HepG2 (cell line): ENCODE data around the gene GP1BA. TPM values are rescaled to one million over a fixed set of nuclear protein-coding genes. Genes with fewer than 3 reads are reported as not detected.

Experiments used
- ATAC-seq: fragments of 200-7000 bp; cut with Tn5 transposase; 3 replicates; pipeline ENCODE4 v1.9.1; 2020; ENCODE audit warnings: mild to moderate bottlenecking, moderate library complexity
- BruUV-seq: library from RNA; stranded (reverse); fragments of 400-500 nt; replicated peaks from 2 replicates; lab custom pipeline; 2021; lab: Mats Ljungman, UMichigan
- CTCF ChIA-PET: fragments of 300-600 bp; formaldehyde crosslinking; extraction: SDS; loops from one replicate; lab custom pipeline; 2021; ENCODE audit warnings: low total read pairs, inconsistent platforms, low intra/inter-chr PET ratio; lab: Yijun Ruan, JAX
- POLR2A ChIA-PET: fragments of 350-600 bp; sonication (Branson Sonifier 250); formaldehyde crosslinking; loops from one replicate; lab custom pipeline; 2020; ENCODE audit warnings: antibody characterized with exemption, inconsistent platforms; lab: Yijun Ruan, JAX
- DNase-seq: peaks from one replicate; pipeline ENCODE4 v3.0.0-alpha.2; 2015; ENCODE audit warnings: low spot score
- FAIRE-seq: peaks from 3 replicates; lab custom pipeline; 2011; peaks lifted over from hg19 to GRCh38; lab: Jason Lieb, UNC
- H2AFZ ChIP-seq: one replicate; pipeline ENCODE4 v1.6.1; 2011; ENCODE audit warnings: low read length, inconsistent platforms
- H3K27ac ChIP-seq: fragments of 300-600 bp; 3 replicates; pipeline ENCODE4 v1.8.0; 2011; ENCODE audit warnings: mixed run types, mild to moderate bottlenecking, mixed read lengths, low read length, inconsistent platforms; ENCODE audit not compliant: insufficient read depth; ENCODE audit errors: extremely low read length
- H3K27me3 ChIP-seq, 2 experiments: fragments of 200-600 bp in 1 of 2; 2 replicates in 1 of 2; 3 replicates in 1 of 2; pipeline versions ENCODE4 v1.6.0 to v1.8.0; 2011; ENCODE audit warnings: low read length in 2 of 2, mild to moderate bottlenecking in 2 of 2, moderate library complexity in 2 of 2, inconsistent platforms in 1 of 2; ENCODE audit not compliant: insufficient read depth in 2 of 2, control insufficient read depth in 1 of 2
- H3K36me3 ChIP-seq, 2 experiments: fragments of 200-600 bp in 1 of 2; replicated peaks in 1 of 2; 2 replicates in 1 of 2; 3 replicates in 1 of 2; pipeline versions ENCODE4 v1.5.1 to v1.8.0; 2011; ENCODE audit warnings: low read length in 2 of 2, inconsistent platforms in 1 of 2; ENCODE audit not compliant: insufficient read depth in 2 of 2, control insufficient read depth in 1 of 2
- H3K4me1 ChIP-seq: 2 replicates; pipeline ENCODE4 v1.5.1; 2012; ENCODE audit warnings: low read length, inconsistent platforms; ENCODE audit not compliant: insufficient read depth
- H3K4me2 ChIP-seq: 2 replicates; pipeline ENCODE4 v1.6.0; 2011; ENCODE audit warnings: low read depth, low read length, inconsistent platforms
- H3K4me3 ChIP-seq, 3 experiments: fragments of 200-600 bp in 1 of 3; sonication (generic), shearing (Covaris generic) in 1 of 3; replicated peaks in 1 of 3; 2 replicates each; pipeline ENCODE4 v1.5.1; 2011 to 2016; ENCODE audit warnings: low read length in 3 of 3, inconsistent platforms in 2 of 3, low read depth in 2 of 3, mild to moderate bottlenecking in 2 of 3, control low read depth in 1 of 3, mixed read lengths in 1 of 3; ENCODE audit not compliant: insufficient read depth in 1 of 3
- H3K79me2 ChIP-seq: one replicate; pipeline ENCODE4 v1.6.1; 2011; ENCODE audit warnings: low read length, inconsistent platforms; ENCODE audit not compliant: insufficient read depth
- H3K9ac ChIP-seq: 2 replicates; pipeline ENCODE4 v1.6.0; 2011; ENCODE audit warnings: mild to moderate bottlenecking, low read depth, low read length, inconsistent platforms; ENCODE audit not compliant: insufficient read depth
- H3K9me3 ChIP-seq: 2 replicates; pipeline ENCODE4 v1.5.1; 2012; ENCODE audit warnings: mild to moderate bottlenecking, low read length
- H4K20me1 ChIP-seq: 2 replicates; pipeline ENCODE4 v1.6.0; 2011; ENCODE audit warnings: inconsistent platforms, mild to moderate bottlenecking, low read length, moderate library complexity; ENCODE audit not compliant: insufficient read depth
- DR1 ChIP-seq: sonication (generic); formaldehyde crosslinking; IDR thresholded peaks from 2 replicates; pipeline ENCODE4 v1.8.0; 2021; ENCODE audit warnings: mild to moderate bottlenecking, missing genetic modification reagents, inconsistent platforms
- ELF1 ChIP-seq: sonication (generic); formaldehyde crosslinking; IDR thresholded peaks from 2 replicates; pipeline ENCODE4 v1.4.0; 2020; ENCODE audit warnings: missing genetic modification reagents
- FOSL1 ChIP-seq: sonication (generic); formaldehyde crosslinking; IDR thresholded peaks from 2 replicates; pipeline ENCODE4 v1.9.0; 2021; ENCODE audit warnings: missing genetic modification reagents, borderline replicate concordance
- FOXA1 ChIP-seq, 2 experiments: fragments of 450-650 bp in 1 of 2; sonication (generic) in 1 of 2; formaldehyde crosslinking in 1 of 2; IDR thresholded peaks; 2 replicates each; pipeline versions ENCODE4 v1.4.0 to v1.6.1; 2016 to 2020; ENCODE audit warnings: missing genetic modification reagents in 1 of 2
- HES4 ChIP-seq: sonication (generic); formaldehyde crosslinking; IDR thresholded peaks from 2 replicates; pipeline ENCODE4 v1.9.0; 2021; ENCODE audit warnings: mild to moderate bottlenecking, missing genetic modification reagents, borderline replicate concordance
- HNF4A ChIP-seq: sonication (generic); formaldehyde crosslinking; IDR thresholded peaks from 2 replicates; pipeline ENCODE4 v1.4.0; 2020; ENCODE audit warnings: missing genetic modification reagents
- HOXA9 ChIP-seq: sonication (generic); formaldehyde crosslinking; IDR thresholded peaks from 2 replicates; pipeline ENCODE4 v1.8.1; 2022; ENCODE audit warnings: missing genetic modification reagents, mild to moderate bottlenecking, moderate library complexity, borderline replicate concordance
- NKX3-1 ChIP-seq: sonication (generic); formaldehyde crosslinking; IDR thresholded peaks from 2 replicates; pipeline ENCODE4 v1.5.0; 2020; ENCODE audit warnings: missing genetic modification reagents
- STAT5B ChIP-seq: sonication (generic); formaldehyde crosslinking; IDR thresholded peaks from 2 replicates; pipeline ENCODE4 v1.4.0; 2020; ENCODE audit warnings: missing genetic modification reagents
- TEAD2 ChIP-seq: sonication (generic); formaldehyde crosslinking; IDR thresholded peaks from 2 replicates; pipeline ENCODE4 v1.9.0; 2021; ENCODE audit warnings: missing genetic modification reagents
- ZNF136 ChIP-seq: sonication (generic); formaldehyde crosslinking; IDR thresholded peaks from 2 replicates; pipeline ENCODE4 v1.8.1; 2022; ENCODE audit warnings: low read depth, mild to moderate bottlenecking, moderate library complexity, missing genetic modification reagents
- ZNF34 ChIP-seq: sonication (generic); formaldehyde crosslinking; IDR thresholded peaks from 2 replicates; pipeline ENCODE4 v1.4.0; 2020; ENCODE audit warnings: mild to moderate bottlenecking, missing genetic modification reagents, borderline replicate concordance
- ZNF556 ChIP-seq: sonication (generic); formaldehyde crosslinking; IDR thresholded peaks from 2 replicates; pipeline ENCODE4 v1.4.0; 2020; ENCODE audit warnings: mild to moderate bottlenecking, missing genetic modification reagents, borderline replicate concordance
- ZNF660 ChIP-seq: sonication (generic); formaldehyde crosslinking; IDR thresholded peaks from 2 replicates; pipeline ENCODE4 v1.5.1; 2020; ENCODE audit warnings: mild to moderate bottlenecking, low read depth, missing genetic modification reagents, borderline replicate concordance
- ZNF780A ChIP-seq: sonication (generic); formaldehyde crosslinking; IDR thresholded peaks from 2 replicates; pipeline ENCODE4 v1.8.0; 2022; ENCODE audit warnings: mild to moderate bottlenecking, missing genetic modification reagents, moderate library complexity
- ZSCAN31 ChIP-seq: sonication (generic); formaldehyde crosslinking; IDR thresholded peaks from 2 replicates; pipeline ENCODE4 v1.5.0; 2020; ENCODE audit warnings: low read depth, mild to moderate bottlenecking, missing genetic modification reagents
- WGBS: methylation state at CpG from one replicate; pipeline ENCODE4 v1.1.6; 2017; ENCODE audit warnings: low lambda C conversion rate; 5-methylcytosine and 5-hydroxymethylcytosine counted together
- in situ Hi-C: cut with HindIII; loops from 2 replicates; pipeline ENCODE4 v1.10.0; 2017; ENCODE audit warnings: low pct_unique_long_range_greater_than_20kb; ENCODE audit not compliant: extremely low pct_ligation_motif_present
- intact Hi-C: fragments of 100-400 bp; cut with micrococcal nuclease; formaldehyde crosslinking; loops from one replicate; pipeline ENCODE4 v1.10.0; 2022; ENCODE audit not compliant: unreplicated experiment
- polyA plus RNA-seq, 8 experiments: library from polyadenylated mRNA; depleted of rRNA in 3 of 8; stranded (reverse) in 7 of 8; unstranded in 1 of 8; fragments of >200 nt; fragmentation: Illumina TruSeq in 4 of 8; extraction: Trizol in 4 of 8; gene quantifications; 2 replicates each; pipeline versions ENCODE4 v1.2.1 to v1.2.3, GENCODE V29; 2011 to 2016; ENCODE audit warnings: low read depth in 4 of 8, missing spikeins in 1 of 8, mixed read lengths in 1 of 8; ENCODE audit not compliant: insufficient read depth in 1 of 8
- total RNA-seq, 5 experiments: library from RNA; depleted of rRNA; stranded (reverse); fragments of >200 nt; fragmentation: Illumina TruSeq; extraction: Trizol; gene quantifications; 2 replicates each; pipeline ENCODE4 v1.2.3, GENCODE V29; 2016; ENCODE audit warnings: low read depth in 1 of 5
- TF ChIP-seq, protein P1 (sequence below): sonication (generic); formaldehyde crosslinking; IDR thresholded peaks from 2 replicates; pipeline ENCODE4 v1.9.0; 2021; ENCODE audit warnings: mild to moderate bottlenecking, missing genetic modification reagents

Gene GP1BA
- total and polyA plus RNA-seq, 2 of the 13 experiments (the other 11 are each of a cell fraction or from before 2014, with no cell fraction given), result not detected

DNA sequence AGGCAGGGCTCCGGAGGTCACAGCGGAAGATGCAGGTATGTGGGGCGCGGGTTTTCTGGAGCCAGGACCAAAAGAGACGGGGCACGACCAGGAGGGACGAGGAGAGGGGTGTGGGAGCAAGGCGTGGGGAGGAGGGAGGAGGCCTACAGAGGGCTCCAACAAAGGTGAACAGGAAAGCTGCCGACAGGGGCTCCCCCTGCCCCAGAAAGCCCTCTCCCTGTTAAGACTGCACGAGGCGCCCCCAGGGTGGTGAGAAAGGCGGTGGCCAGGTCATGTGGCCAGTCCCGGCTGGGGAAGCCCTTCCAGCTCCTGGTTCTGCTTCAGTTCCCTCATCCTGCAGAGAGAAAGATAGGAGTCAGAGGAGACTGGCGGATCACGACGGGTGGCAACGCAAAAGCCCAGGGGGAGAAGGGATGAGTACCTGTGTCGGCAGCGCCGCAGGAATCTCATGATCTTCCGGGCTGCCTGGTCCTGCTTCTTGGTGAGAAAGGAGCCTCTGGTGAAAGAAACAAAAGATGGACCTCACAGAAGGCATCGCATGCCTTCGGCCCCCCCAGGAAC is 36.5 kb downstream of the GP1BA start (continued):
- TF ChIP-seq ZNF780A (CRISPR knock-in tag) (0 out of 2 replicates have a peak, but pooled peaks have one; percentile 4), ZNF556 (0 out of 2 replicates have a peak, but pooled peaks have one; percentile 8), NKX3-1 (CRISPR knock-in tag) (0 out of 2 replicates have a peak, but pooled peaks have one; percentile 20), DR1 (CRISPR knock-in tag) (0 out of 2 replicates have a peak, but pooled peaks have one; percentile 36)

DNA sequence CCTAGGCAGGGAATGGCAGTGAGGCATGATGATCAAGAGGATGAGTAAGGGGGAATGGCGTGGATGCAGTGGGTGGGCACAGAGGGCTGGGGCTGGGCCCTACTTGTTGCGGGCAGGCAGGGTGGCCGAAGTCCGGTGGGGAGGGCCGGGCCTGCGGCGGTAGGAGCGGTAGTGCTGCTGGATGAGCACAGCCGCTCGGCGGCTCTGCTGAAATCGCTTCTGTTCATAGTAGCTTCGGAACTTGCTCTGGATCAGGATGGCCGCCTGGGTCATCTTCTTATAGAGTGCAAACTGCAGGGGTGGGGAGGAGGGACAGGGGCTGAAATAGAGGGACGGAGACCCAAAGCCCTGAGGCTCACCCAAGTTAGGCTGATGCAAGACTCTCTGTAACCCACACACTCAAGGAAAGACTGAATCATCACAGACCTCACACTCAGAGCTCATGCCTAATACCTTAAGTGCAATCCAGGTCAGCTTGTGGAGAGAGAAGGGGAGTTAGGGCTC is 37.0 kb downstream of the GP1BA start:
- Histone ChIP-seq H4K20me1 (no peaks in the 10 kb centered on the region), H3K4me2 (peak overlapping the region; percentile 82), H3K4me1 (peaks cover 31% of the 10 kb centered on the region), H3K27ac (peak overlapping the region; percentile 92), H3K79me2 (peaks cover 27% of the 10 kb centered on the region), H3K9ac (peak overlapping the region; percentile 91), H3K9me3 (no peaks in the 10 kb centered on the region), H2AFZ (no peak overlapping the region), H3K27me3 (no peaks in the 10 kb centered on the region; a peak in 1 of 5 replicates), H3K36me3 (peaks cover 0 to 13% of the 10 kb centered on the region in 2 experiments; a peak in 3 of 5 replicates), H3K4me3 (peak overlapping the region; percentile 72 to 88 (median 77))
- in situ Hi-C loops, result no loop called here
- POLR2A ChIA-PET, result interaction anchor here (0.6 to 10.5 kb wide), 15 partner anchors 11 to 402 kb away, joined by 3 to 273 read pairs (median 19); partner anchors contain the start of genes CAMTA2, ENO3, INCA1 and KIF1C
- ATAC-seq (no peak), DNase-seq (no peak), FAIRE-seq (no peak)
- 0% methylated on average over 7 of the region's 15 CpGs for WGBS
- BruUV-seq, result no TSS peak
- CTCF ChIA-PET, result no interaction called here
- intact Hi-C loops, result loop anchor here (5.0 to 10.0 kb wide), 2 partner anchors 62 to 254 kb away; partner anchors contain the start of gene ARRB2
- TF ChIP-seq TEAD2 (CRISPR knock-in tag) (no peak), ZSCAN31 (CRISPR knock-in tag) (peak; percentile 56; the same call in 1 of the 2 replicates), FOXA1 (IDR thresholded peaks at IDR 0.05) (no peak), FOXA1 (CRISPR knock-in tag; IDR thresholded peaks at IDR 0.05) (no peak), ZNF136 (CRISPR knock-in tag) (no peak), HNF4A (CRISPR knock-in tag) (peak; percentile 12; the same call in 1 of the 2 replicates), ZNF660 (CRISPR knock-in tag) (no peak), ZNF34 (no peak), HES4 (CRISPR knock-in tag) (no peak), FOSL1 (CRISPR knock-in tag) (no peak), HOXA9 (no peak), STAT5B (no peak), ELF1 (CRISPR knock-in tag) (peak; percentile 2; the same call in 1 of the 2 replicates)
- TF ChIP-seq, protein P1, sequence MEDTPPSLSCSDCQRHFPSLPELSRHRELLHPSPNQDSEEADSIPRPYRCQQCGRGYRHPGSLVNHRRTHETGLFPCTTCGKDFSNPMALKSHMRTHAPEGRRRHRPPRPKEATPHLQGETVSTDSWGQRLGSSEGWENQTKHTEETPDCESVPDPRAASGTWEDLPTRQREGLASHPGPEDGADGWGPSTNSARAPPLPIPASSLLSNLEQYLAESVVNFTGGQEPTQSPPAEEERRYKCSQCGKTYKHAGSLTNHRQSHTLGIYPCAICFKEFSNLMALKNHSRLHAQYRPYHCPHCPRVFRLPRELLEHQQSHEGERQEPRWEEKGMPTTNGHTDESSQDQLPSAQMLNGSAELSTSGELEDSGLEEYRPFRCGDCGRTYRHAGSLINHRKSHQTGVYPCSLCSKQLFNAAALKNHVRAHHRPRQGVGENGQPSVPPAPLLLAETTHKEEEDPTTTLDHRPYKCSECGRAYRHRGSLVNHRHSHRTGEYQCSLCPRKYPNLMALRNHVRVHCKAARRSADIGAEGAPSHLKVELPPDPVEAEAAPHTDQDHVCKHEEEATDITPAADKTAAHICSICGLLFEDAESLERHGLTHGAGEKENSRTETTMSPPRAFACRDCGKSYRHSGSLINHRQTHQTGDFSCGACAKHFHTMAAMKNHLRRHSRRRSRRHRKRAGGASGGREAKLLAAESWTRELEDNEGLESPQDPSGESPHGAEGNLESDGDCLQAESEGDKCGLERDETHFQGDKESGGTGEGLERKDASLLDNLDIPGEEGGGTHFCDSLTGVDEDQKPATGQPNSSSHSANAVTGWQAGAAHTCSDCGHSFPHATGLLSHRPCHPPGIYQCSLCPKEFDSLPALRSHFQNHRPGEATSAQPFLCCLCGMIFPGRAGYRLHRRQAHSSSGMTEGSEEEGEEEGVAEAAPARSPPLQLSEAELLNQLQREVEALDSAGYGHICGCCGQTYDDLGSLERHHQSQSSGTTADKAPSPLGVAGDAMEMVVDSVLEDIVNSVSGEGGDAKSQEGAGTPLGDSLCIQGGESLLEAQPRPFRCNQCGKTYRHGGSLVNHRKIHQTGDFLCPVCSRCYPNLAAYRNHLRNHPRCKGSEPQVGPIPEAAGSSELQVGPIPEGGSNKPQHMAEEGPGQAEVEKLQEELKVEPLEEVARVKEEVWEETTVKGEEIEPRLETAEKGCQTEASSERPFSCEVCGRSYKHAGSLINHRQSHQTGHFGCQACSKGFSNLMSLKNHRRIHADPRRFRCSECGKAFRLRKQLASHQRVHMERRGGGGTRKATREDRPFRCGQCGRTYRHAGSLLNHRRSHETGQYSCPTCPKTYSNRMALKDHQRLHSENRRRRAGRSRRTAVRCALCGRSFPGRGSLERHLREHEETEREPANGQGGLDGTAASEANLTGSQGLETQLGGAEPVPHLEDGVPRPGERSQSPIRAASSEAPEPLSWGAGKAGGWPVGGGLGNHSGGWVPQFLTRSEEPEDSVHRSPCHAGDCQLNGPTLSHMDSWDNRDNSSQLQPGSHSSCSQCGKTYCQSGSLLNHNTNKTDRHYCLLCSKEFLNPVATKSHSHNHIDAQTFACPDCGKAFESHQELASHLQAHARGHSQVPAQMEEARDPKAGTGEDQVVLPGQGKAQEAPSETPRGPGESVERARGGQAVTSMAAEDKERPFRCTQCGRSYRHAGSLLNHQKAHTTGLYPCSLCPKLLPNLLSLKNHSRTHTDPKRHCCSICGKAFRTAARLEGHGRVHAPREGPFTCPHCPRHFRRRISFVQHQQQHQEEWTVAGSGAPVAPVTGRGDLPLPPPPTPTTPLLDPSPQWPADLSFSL (CRISPR knock-in tag), result no peak
